Adrenal gland (tissue), 12 donors: Measurements from ENCODE around the gene LENG9. TPM values are rescaled to one million over a fixed set of nuclear protein-coding genes. Genes with fewer than 3 reads are reported as not detected.
A peak's percentile ranks its signal among the peaks of the same experiment; 100 is the strongest.

ENCODE experiments used
- DNase-seq, 7 donors: peaks; one replicate each; pipeline ENCODE4 v3.0.0-alpha.2; 2019 to 2020
- H3K27ac ChIP-seq, 5 donors: fragments of 200-600 bp; sonication (generic) in 4 of 5; 1 replicate in 3 of 5; 2 replicates in 2 of 5; pipeline versions ENCODE4 v1.5.1 to v1.8.0; 2016 to 2020; ENCODE audit warnings: mild to moderate bottlenecking in 1 of 5
- H3K27me3 ChIP-seq: fragments of 200-600 bp; 2 replicates; pipeline ENCODE4 v1.8.0; 2021
- H3K36me3 ChIP-seq, 2 donors: fragments of 200-600 bp; replicated peaks in 1 of 2; 1 replicate in 1 of 2; 2 replicates in 1 of 2; pipeline versions ENCODE4 v1.5.1 to v1.8.0; 2018 to 2022
- H3K4me1 ChIP-seq, 2 donors: fragments of 200-600 bp; replicated peaks in 1 of 2; 1 replicate in 1 of 2; 2 replicates in 1 of 2; pipeline versions ENCODE4 v1.5.1 to v1.8.0; 2018 to 2021
- H3K4me3 ChIP-seq, 4 donors: fragments of 200-600 bp; sonication (generic) in 3 of 4; one replicate each; pipeline ENCODE4 v1.5.1; 2016 to 2018
- H3K9me3 ChIP-seq, 3 donors: fragments of 200-600 bp; sonication (generic) in 1 of 3; replicated peaks in 1 of 3; 1 replicate in 2 of 3; 2 replicates in 1 of 3; pipeline versions ENCODE4 v1.5.1 to v1.8.0; 2016 to 2021
- CTCF ChIP-seq, 6 experiments: fragments of 450-650 bp in 4 of 6; fragments of 200-600 bp in 2 of 6; sonication (generic) in 1 of 6; IDR thresholded peaks; 1 replicate in 5 of 6; 2 replicates in 1 of 6; pipeline versions ENCODE4 v1.5.1 to v1.8.0; 2016 to 2021; ENCODE audit warnings: antibody characterized with exemption in 6 of 6, mild to moderate bottlenecking in 2 of 6, moderate library complexity in 1 of 6
- POLR2A ChIP-seq, 2 donors: fragments of 450-650 bp; IDR thresholded peaks; one replicate each; pipeline ENCODE4 v1.6.1; 2017; ENCODE audit warnings: antibody characterized with exemption in 2 of 2, mild to moderate bottlenecking in 2 of 2, moderate library complexity in 1 of 2
- WGBS, 4 donors: extraction: QIAGEN DNeasy Blood & Tissue Kit in 2 of 4; methylation state at CpG; one replicate each; pipeline versions ENCODE4 v1.1.5 to v1.1.7; 2013 to 2017; 5-methylcytosine and 5-hydroxymethylcytosine counted together
- intact Hi-C, 2 donors: fragments of 100-400 bp; cut with DNase I; formaldehyde crosslinking; loops; one replicate each; pipeline versions ENCODE4 v1.14.1 to v1.15.0; 2022 to 2023
- polyA plus RNA-seq, 3 donors: library from polyadenylated mRNA; stranded (reverse); fragments of 200-250 nt in 2 of 3; fragments of 350-450 nt in 1 of 3; fragmentation: Illumina TruSeq in 1 of 3; extraction: RNeasy Lipid Tissue Mini Kit (QIAGEN cat#74804) in 1 of 3; gene quantifications; one replicate each; pipeline ENCODE4 v1.2.3, GENCODE V29; 2013 to 2014
- total RNA-seq, 9 donors: library from RNA; depleted of rRNA in 4 of 9; stranded (reverse); fragments of >200 nt in 4 of 9; fragments of 120-200 nt in 1 of 9; fragmentation: NEBNext Ultra II Directional in 1 of 9; extraction: Animal tissue kit (Norgen Biotek cat#: 25700) in 1 of 9; gene quantifications; one replicate each; pipeline versions ENCODE4 v1.1.0 to v1.2.4, GENCODE V29; 2013 to 2023
- donor health status: healthy with polysubstance abuse.
- donor health status: Bipolar disorder and iron deficiency.
- donor health status: DM: yes; HTN: yes; CAD: no.
- donor health status: DM: no; HTN: no; CAD: no.
- donor health status: DM: no; HTN: no; CAD: no.
- donor health status: DM: yes; HTN: yes; CAD: no.

LENG9 gene
- total and polyA plus RNA-seq, 12 donors = 1.3 to 15.3 (median 7.8) TPM

- H3K27me3 ChIP-seq = peaks cover 18% of the 10 kb centered on the region
- no peak overlapping the region for H3K27ac ChIP-seq
- intact Hi-C loops = no loop called here
These were observed 33.9 kb downstream of the LENG9 start for GRCh38 chr19:54429545-54430227.

DNA sequence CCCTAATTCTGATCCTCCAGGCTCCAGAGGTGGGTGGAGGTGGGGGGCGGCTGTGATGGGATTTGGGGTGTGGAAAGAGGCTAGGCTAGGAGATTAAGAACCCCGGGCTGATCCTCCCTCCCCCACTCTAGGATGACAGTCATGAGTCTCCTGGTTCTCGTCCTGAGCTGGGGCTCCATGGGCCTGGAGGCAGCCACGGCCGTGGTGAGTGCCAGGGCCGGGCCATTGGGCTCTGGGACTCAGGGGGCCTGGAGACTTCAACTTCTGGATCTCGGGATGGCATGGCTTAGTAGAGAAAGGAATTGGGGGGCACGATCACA, 34.4 kb downstream of the LENG9 start:
- WGBS, 4 donors = 55 to 75% (median 62%) methylated on average over 4 to 8 of the region's 8 CpGs
- Histone ChIP-seq H3K27ac (no peak overlapping the region), H3K4me1 (peaks cover 3 to 8% of the 10 kb centered on the region in 2 donors), H3K27me3 (peaks cover 18% of the 10 kb centered on the region), H3K9me3 (no peaks in the 10 kb centered on the region), H3K36me3 (no peaks in the 10 kb centered on the region), H3K4me3 (no peak overlapping the region)
- DNase-seq = peak in 1 of 7 donors; percentile 26
- intact Hi-C loops = no loop called here
- TF ChIP-seq CTCF (IDR thresholded peaks at IDR 0.05) (no peak), POLR2A (IDR thresholded peaks at IDR 0.05) (no peak)

More at GRCh38 chr19:54429545-54430227, 33.9 kb downstream of the LENG9 start:
- no peak for DNase-seq
- no peak overlapping the region for H3K4me3 ChIP-seq
- TF ChIP-seq CTCF (IDR thresholded peaks at IDR 0.05) = no peak
- no peak for TF ChIP-seq POLR2A (IDR thresholded peaks at IDR 0.05)
- peaks cover 3 to 11% of the 10 kb centered on the region in 2 donors for H3K4me1 ChIP-seq
- H3K9me3 ChIP-seq = no peaks in the 10 kb centered on the region
- H3K36me3 ChIP-seq = no peaks in the 10 kb centered on the region
- WGBS, 4 donors = 44 to 53% (median 50%) methylated on average over 4 to 13 of the region's 13 CpGs

GRCh38 chr19:54428323-54429175, 35.0 kb downstream of the LENG9 start:
- 67 to 82% (median 72%) methylated on average over 7 to 11 of the region's 11 CpGs for WGBS, 4 donors

More at GRCh38 chr19:54428323-54429175, 35.0 kb downstream of the LENG9 start:
- peaks cover 18% of the 10 kb centered on the region for H3K27me3 ChIP-seq
- intact Hi-C loops = no loop called here
- no peak for TF ChIP-seq POLR2A (IDR thresholded peaks at IDR 0.05)
- TF ChIP-seq CTCF (IDR thresholded peaks at IDR 0.05) = no peak
- no peak for DNase-seq
- no peak overlapping the region for H3K27ac ChIP-seq
- H3K4me3 ChIP-seq = no peak overlapping the region
- H3K4me1 ChIP-seq = peaks cover 3 to 8% of the 10 kb centered on the region in 2 donors
- no peaks in the 10 kb centered on the region for H3K36me3 ChIP-seq
- H3K9me3 ChIP-seq = no peaks in the 10 kb centered on the region
